T1000 (cell line): ENCODE measurements around the gene ASH1L.
"Not testable (repeated sequence)": the region's sequence is repeated elsewhere in the genome, so short reads cannot be mapped to it uniquely, and the experiment has no call there.

Experiments used
- DNase-seq: peaks from one replicate; lab custom pipeline; 2025; ENCODE audit warnings: mixed read lengths; lab: John Stamatoyannopoulos, UW

The ASH1L gene

GRCh38 chr1:155305881-155306391 is 256.7 kb downstream of the ASH1L start:
- no peak for DNase-seq

- no peak for DNase-seq
Measured at GRCh38 chr1:155304558-155305063, 258.0 kb downstream of the ASH1L start.

- DNase-seq: no peak
Measured at GRCh38 chr1:155301342-155301841, 261.2 kb downstream of the ASH1L start, which contains the start of gene PKLR. PKLR (minus strand) TSS chr1:155301438; CDS start chr1:155301395, 43 bp downstream.

GRCh38 chr1:155300553-155301329 is 261.9 kb downstream of the ASH1L start:
- no peak for DNase-seq

GRCh38 chr1:155300024-155300423 is 262.6 kb downstream of the ASH1L start:
- DNase-seq: no peak

- DNase-seq: no peak
Measured at GRCh38 chr1:155297384-155297783, 265.2 kb downstream of the ASH1L start.

- DNase-seq: no peak
Measured at GRCh38 chr1:155296661-155297060, 265.9 kb downstream of the ASH1L start.

GRCh38 chr1:155295942-155296267 is 266.7 kb downstream of the ASH1L start:
- DNase-seq: no peak

- DNase-seq: no peak
Measured at GRCh38 chr1:155295183-155295941, 267.2 kb downstream of the ASH1L start.

- DNase-seq: no peak
Measured at GRCh38 chr1:155294520-155295182, 268.0 kb downstream of the ASH1L start.

- DNase-seq: no peak
Measured at GRCh38 chr1:155293086-155293749, 269.4 kb downstream of the ASH1L start.

GRCh38 chr1:155291006-155291405 is 271.6 kb downstream of the ASH1L start:
- not testable (repeated sequence) for DNase-seq

- no peak for DNase-seq
Measured at GRCh38 chr1:155287987-155288543, 274.5 kb downstream of the ASH1L start.

GRCh38 chr1:155286544-155286943 is 276.1 kb downstream of the ASH1L start:
- DNase-seq: no peak

- DNase-seq: no peak
Measured at GRCh38 chr1:155285631-155286044, 277.0 kb downstream of the ASH1L start.
